Adrenal gland (tissue), 12 donors: ENCODE results near the gene TBC1D19. TPM values are rescaled to one million over a fixed set of nuclear protein-coding genes. Genes with fewer than 3 reads are reported as not detected.

Experiments used
- DNase-seq, 7 donors: peaks; one replicate each; pipeline ENCODE4 v3.0.0-alpha.2; 2019 to 2020
- H3K27ac ChIP-seq, 5 donors: fragments of 200-600 bp; sonication (generic) in 4 of 5; 1 replicate in 3 of 5; 2 replicates in 2 of 5; pipeline versions ENCODE4 v1.5.1 to v1.8.0; 2016 to 2020; ENCODE audit warnings: mild to moderate bottlenecking in 1 of 5
- H3K27me3 ChIP-seq: fragments of 200-600 bp; 2 replicates; pipeline ENCODE4 v1.8.0; 2021
- H3K36me3 ChIP-seq, 2 donors: fragments of 200-600 bp; replicated peaks in 1 of 2; 1 replicate in 1 of 2; 2 replicates in 1 of 2; pipeline versions ENCODE4 v1.5.1 to v1.8.0; 2018 to 2022
- H3K4me1 ChIP-seq, 2 donors: fragments of 200-600 bp; replicated peaks in 1 of 2; 1 replicate in 1 of 2; 2 replicates in 1 of 2; pipeline versions ENCODE4 v1.5.1 to v1.8.0; 2018 to 2021
- H3K4me3 ChIP-seq, 4 donors: fragments of 200-600 bp; sonication (generic) in 3 of 4; one replicate each; pipeline ENCODE4 v1.5.1; 2016 to 2018
- H3K9me3 ChIP-seq, 3 donors: fragments of 200-600 bp; sonication (generic) in 1 of 3; replicated peaks in 1 of 3; 1 replicate in 2 of 3; 2 replicates in 1 of 3; pipeline versions ENCODE4 v1.5.1 to v1.8.0; 2016 to 2021
- CTCF ChIP-seq, 6 experiments: fragments of 450-650 bp in 4 of 6; fragments of 200-600 bp in 2 of 6; sonication (generic) in 1 of 6; IDR thresholded peaks; 1 replicate in 5 of 6; 2 replicates in 1 of 6; pipeline versions ENCODE4 v1.5.1 to v1.8.0; 2016 to 2021; ENCODE audit warnings: antibody characterized with exemption in 6 of 6, mild to moderate bottlenecking in 2 of 6, moderate library complexity in 1 of 6
- POLR2A ChIP-seq, 2 donors: fragments of 450-650 bp; IDR thresholded peaks; one replicate each; pipeline ENCODE4 v1.6.1; 2017; ENCODE audit warnings: antibody characterized with exemption in 2 of 2, mild to moderate bottlenecking in 2 of 2, moderate library complexity in 1 of 2
- WGBS, 4 donors: extraction: QIAGEN DNeasy Blood & Tissue Kit in 2 of 4; methylation state at CpG; one replicate each; pipeline versions ENCODE4 v1.1.5 to v1.1.7; 2013 to 2017; 5-methylcytosine and 5-hydroxymethylcytosine counted together
- intact Hi-C, 2 donors: fragments of 100-400 bp; cut with DNase I; formaldehyde crosslinking; loops; one replicate each; pipeline versions ENCODE4 v1.14.1 to v1.15.0; 2022 to 2023
- polyA plus RNA-seq, 3 donors: library from polyadenylated mRNA; stranded (reverse); fragments of 200-250 nt in 2 of 3; fragments of 350-450 nt in 1 of 3; fragmentation: Illumina TruSeq in 1 of 3; extraction: RNeasy Lipid Tissue Mini Kit (QIAGEN cat#74804) in 1 of 3; gene quantifications; one replicate each; pipeline ENCODE4 v1.2.3, GENCODE V29; 2013 to 2014
- total RNA-seq, 9 donors: library from RNA; depleted of rRNA in 4 of 9; stranded (reverse); fragments of >200 nt in 4 of 9; fragments of 120-200 nt in 1 of 9; fragmentation: NEBNext Ultra II Directional in 1 of 9; extraction: Animal tissue kit (Norgen Biotek cat#: 25700) in 1 of 9; gene quantifications; one replicate each; pipeline versions ENCODE4 v1.1.0 to v1.2.4, GENCODE V29; 2013 to 2023
- donor health status: healthy with polysubstance abuse.
- donor health status: Bipolar disorder and iron deficiency.
- donor health status: DM: yes; HTN: yes; CAD: no.
- donor health status: DM: no; HTN: no; CAD: no.
- donor health status: DM: no; HTN: no; CAD: no.
- donor health status: DM: yes; HTN: yes; CAD: no.

TBC1D19 gene
- total and polyA plus RNA-seq, 12 donors = 3.5 to 37.0 (median 14.4) TPM

- TF ChIP-seq CTCF (IDR thresholded peaks at IDR 0.05) = no peak
- TF ChIP-seq POLR2A (IDR thresholded peaks at IDR 0.05) = no peak
- no peak for DNase-seq
- WGBS, 4 donors = 94 to 97% (median 96%) methylated on average over 2 of the region's 2 CpGs
- no peaks in the 10 kb centered on the region for H3K4me1 ChIP-seq
- no peaks in the 10 kb centered on the region for H3K27me3 ChIP-seq
- H3K36me3 ChIP-seq = no peaks in the 10 kb centered on the region
- intact Hi-C loops = no loop called here
- H3K27ac ChIP-seq = no peak overlapping the region
- no peaks in the 10 kb centered on the region for H3K9me3 ChIP-seq
- H3K4me3 ChIP-seq = no peak overlapping the region
Observed at GRCh38 chr4:26609868-26610267, 26.0 kb downstream of the TBC1D19 start.

- TF ChIP-seq POLR2A (IDR thresholded peaks at IDR 0.05) (no peak), CTCF (IDR thresholded peaks at IDR 0.05) (no peak)
- H3K4me1 ChIP-seq = no peaks in the 10 kb centered on the region
- no peak overlapping the region for H3K27ac ChIP-seq
- no peaks in the 10 kb centered on the region for H3K27me3 ChIP-seq
- no peak for DNase-seq
- intact Hi-C loops = no loop called here
- H3K36me3 ChIP-seq = no peaks in the 10 kb centered on the region
- H3K9me3 ChIP-seq = no peaks in the 10 kb centered on the region
- no peak overlapping the region for H3K4me3 ChIP-seq
Observed at GRCh38 chr4:26611372-26611771, 27.5 kb downstream of the TBC1D19 start.

GRCh38 chr4:26611885-26612284, 28.0 kb downstream of the TBC1D19 start:
- Histone ChIP-seq H3K27ac (no peak overlapping the region), H3K9me3 (no peaks in the 10 kb centered on the region), H3K27me3 (no peaks in the 10 kb centered on the region), H3K36me3 (no peaks in the 10 kb centered on the region), H3K4me1 (no peaks in the 10 kb centered on the region), H3K4me3 (no peak overlapping the region)
- intact Hi-C loops = no loop called here
- WGBS, 4 donors = 88 to 96% (median 91%) methylated on average over 1 of the region's 1 CpG
- no peak for DNase-seq
- TF ChIP-seq CTCF (IDR thresholded peaks at IDR 0.05) (no peak), POLR2A (IDR thresholded peaks at IDR 0.05) (no peak)

- no peaks in the 10 kb centered on the region for H3K4me1 ChIP-seq
- H3K36me3 ChIP-seq = no peaks in the 10 kb centered on the region
- intact Hi-C loops = no loop called here
- 59 to 76% (median 72%) methylated on average over 1 of the region's 1 CpG for WGBS, 4 donors
- no peak overlapping the region for H3K4me3 ChIP-seq
- no peak for DNase-seq
- H3K9me3 ChIP-seq = no peaks in the 10 kb centered on the region
- H3K27me3 ChIP-seq = no peaks in the 10 kb centered on the region
- TF ChIP-seq CTCF (IDR thresholded peaks at IDR 0.05) (no peak), POLR2A (IDR thresholded peaks at IDR 0.05) (no peak)
- H3K27ac ChIP-seq = no peak overlapping the region
Observed at GRCh38 chr4:26613237-26613636, 29.4 kb downstream of the TBC1D19 start.
